ENCODE data around the gene S100PBP. TPM values are rescaled to one million over a fixed set of nuclear protein-coding genes. Genes with fewer than 3 reads are reported as not detected.
A peak's percentile ranks its signal among the peaks of the same experiment; 100 is the strongest.

Gene S100PBP
- total RNA-seq, 2 experiments from 2014 or later = 75.8 to 78.5 TPM

- Mint-ChIP-seq H3K4me3 (peak overlapping the region; percentile 97), H3K36me3 (peaks cover 24% of the 10 kb centered on the region), H3K27ac (peak overlapping the region; percentile 88), H3K9me3 (no peaks in the 10 kb centered on the region), H3K4me1 (peaks cover 35% of the 10 kb centered on the region), H3K27me3 (no peaks in the 10 kb centered on the region)
- POLR2A ChIA-PET = interaction anchor here (0.6 to 2.9 kb wide), 12 partner anchors 10 to 532 kb away, joined by 3 to 11 read pairs (median 4); partner anchors contain the start of genes RBBP4 and ZBTB8OS
- ATAC-seq (ENCODE audit: low read depth) (peak; percentile 5), DNase-seq (peak; percentile 72)
Observed at GRCh38 chr1:32817815-32818786, 648 bp downstream of the S100PBP start.

- H3K27me3 Mint-ChIP-seq = no peaks in the 10 kb centered on the region
- DNase-seq (no peak), ATAC-seq (ENCODE audit: low read depth) (peak; percentile 23)
- H3K4me1 Mint-ChIP-seq = peaks cover 27% of the 10 kb centered on the region
- peaks cover 18% of the 10 kb centered on the region for H3K36me3 Mint-ChIP-seq
- POLR2A ChIA-PET = interaction anchor here (0.9 to 1.5 kb wide), 4 partner anchors 9 to 280 kb away, joined by 3 to 5 read pairs (median 4); no protein-coding TSS in a partner anchor
- peak overlapping the region; percentile 97 for H3K4me3 Mint-ChIP-seq
- peak overlapping the region; percentile 88 for H3K27ac Mint-ChIP-seq
- H3K9me3 Mint-ChIP-seq = no peaks in the 10 kb centered on the region
Observed at GRCh38 chr1:32818804-32819541, 1.5 kb downstream of the S100PBP start.

GRCh38 chr1:32825181-32825580 lies 7.7 kb downstream of the S100PBP start:
- Mint-ChIP-seq H3K9me3 (no peaks in the 10 kb centered on the region), H3K27me3 (no peaks in the 10 kb centered on the region), H3K4me3 (no peak overlapping the region), H3K4me1 (peaks cover 11% of the 10 kb centered on the region), H3K27ac (no peak overlapping the region), H3K36me3 (peaks cover 30% of the 10 kb centered on the region)
- no peak for DNase-seq
- POLR2A ChIA-PET = no interaction called here
- ATAC-seq (ENCODE audit: low read depth) = no peak

GRCh38 chr1:32828341-32828740 lies 10.9 kb downstream of the S100PBP start:
- H3K4me3 Mint-ChIP-seq = no peak overlapping the region
- DNase-seq (no peak), ATAC-seq (ENCODE audit: low read depth) (no peak)
- H3K4me1 Mint-ChIP-seq = peaks cover 7% of the 10 kb centered on the region
- H3K9me3 Mint-ChIP-seq = no peaks in the 10 kb centered on the region
- peaks cover 41% of the 10 kb centered on the region for H3K36me3 Mint-ChIP-seq
- H3K27me3 Mint-ChIP-seq = no peaks in the 10 kb centered on the region
- H3K27ac Mint-ChIP-seq = no peak overlapping the region
- POLR2A ChIA-PET = interaction anchor here (1.0 kb wide), 1 partner anchor 10 kb away, joined by 3 read pairs; no protein-coding TSS in a partner anchor

- H3K4me1 Mint-ChIP-seq = peaks cover 7% of the 10 kb centered on the region
- POLR2A ChIA-PET = interaction anchor here (2.0 kb wide), 1 partner anchor 13 kb away, joined by 6 read pairs; the partner anchor contains the start of genes S100PBP and YARS1
- H3K27me3 Mint-ChIP-seq = no peaks in the 10 kb centered on the region
- no peak for ATAC-seq (ENCODE audit: low read depth)
- H3K27ac Mint-ChIP-seq = no peak overlapping the region
- H3K4me3 Mint-ChIP-seq = no peak overlapping the region
- H3K9me3 Mint-ChIP-seq = no peaks in the 10 kb centered on the region
- DNase-seq = no peak
- peaks cover 47% of the 10 kb centered on the region for H3K36me3 Mint-ChIP-seq
Observed at GRCh38 chr1:32830092-32830852, 12.8 kb downstream of the S100PBP start.

GRCh38 chr1:32831878-32832277 lies 14.4 kb downstream of the S100PBP start:
- POLR2A ChIA-PET = no interaction called here
- Mint-ChIP-seq H3K36me3 (peaks cover 46% of the 10 kb centered on the region), H3K27ac (no peak overlapping the region)

GRCh38 chr1:32848354-32849063 lies 31.1 kb downstream of the S100PBP start:
- H3K27ac Mint-ChIP-seq = no peak overlapping the region
- DNase-seq (no peak), ATAC-seq (ENCODE audit: low read depth) (no peak)
- POLR2A ChIA-PET = no interaction called here
- peaks cover 29% of the 10 kb centered on the region for H3K36me3 Mint-ChIP-seq
- H3K27me3 Mint-ChIP-seq = no peaks in the 10 kb centered on the region
- no peaks in the 10 kb centered on the region for H3K4me1 Mint-ChIP-seq
- no peak overlapping the region for H3K4me3 Mint-ChIP-seq
- H3K9me3 Mint-ChIP-seq = no peaks in the 10 kb centered on the region

More at GRCh38 chr1:32831878-32832277, 14.4 kb downstream of the S100PBP start:
- H3K9me3 Mint-ChIP-seq = no peaks in the 10 kb centered on the region
- H3K4me1 Mint-ChIP-seq = peaks cover 7% of the 10 kb centered on the region
- ATAC-seq (ENCODE audit: low read depth) = no peak
- H3K27me3 Mint-ChIP-seq = no peaks in the 10 kb centered on the region
- no peak for DNase-seq
- no peak overlapping the region for H3K4me3 Mint-ChIP-seq

- no peak for ATAC-seq (ENCODE audit: low read depth)
- no peak for DNase-seq
- Mint-ChIP-seq H3K27ac (no peak overlapping the region), H3K27me3 (no peaks in the 10 kb centered on the region), H3K4me1 (no peaks in the 10 kb centered on the region), H3K9me3 (no peaks in the 10 kb centered on the region), H3K36me3 (peaks cover 26% of the 10 kb centered on the region), H3K4me3 (no peak overlapping the region)
- POLR2A ChIA-PET = no interaction called here
Observed at GRCh38 chr1:32855861-32856617, 38.6 kb downstream of the S100PBP start.

- H3K36me3 Mint-ChIP-seq = peaks cover 34% of the 10 kb centered on the region
- H3K4me1 Mint-ChIP-seq = no peaks in the 10 kb centered on the region
- no peak for DNase-seq
- POLR2A ChIA-PET = no interaction called here
- no peaks in the 10 kb centered on the region for H3K27me3 Mint-ChIP-seq
- H3K9me3 Mint-ChIP-seq = no peaks in the 10 kb centered on the region
- H3K4me3 Mint-ChIP-seq = no peak overlapping the region
- H3K27ac Mint-ChIP-seq = no peak overlapping the region
- no peak for ATAC-seq (ENCODE audit: low read depth)
Observed at GRCh38 chr1:32858136-32858535, 40.7 kb downstream of the S100PBP start.

GRCh38 chr1:32858791-32859190 lies 41.3 kb downstream of the S100PBP start:
- Mint-ChIP-seq H3K27ac (no peak overlapping the region), H3K4me3 (no peak overlapping the region), H3K4me1 (no peaks in the 10 kb centered on the region), H3K36me3 (peaks cover 30% of the 10 kb centered on the region), H3K27me3 (no peaks in the 10 kb centered on the region), H3K9me3 (no peaks in the 10 kb centered on the region)
- POLR2A ChIA-PET = no interaction called here
- DNase-seq (no peak), ATAC-seq (ENCODE audit: low read depth) (no peak)

GRCh38 chr1:32859915-32860314 lies 42.5 kb downstream of the S100PBP start:
- H3K27ac Mint-ChIP-seq = no peak overlapping the region
- no peaks in the 10 kb centered on the region for H3K4me1 Mint-ChIP-seq
- POLR2A ChIA-PET = no interaction called here
- DNase-seq (no peak), ATAC-seq (ENCODE audit: low read depth) (no peak)
- peaks cover 27% of the 10 kb centered on the region for H3K36me3 Mint-ChIP-seq
- no peak overlapping the region for H3K4me3 Mint-ChIP-seq
- no peaks in the 10 kb centered on the region for H3K27me3 Mint-ChIP-seq
- H3K9me3 Mint-ChIP-seq = no peaks in the 10 kb centered on the region

- DNase-seq = no peak
- POLR2A ChIA-PET = no interaction called here
- ATAC-seq (ENCODE audit: low read depth) = no peak
- H3K27me3 Mint-ChIP-seq = no peaks in the 10 kb centered on the region
- no peaks in the 10 kb centered on the region for H3K9me3 Mint-ChIP-seq
- H3K36me3 Mint-ChIP-seq = peaks cover 27% of the 10 kb centered on the region
- H3K4me1 Mint-ChIP-seq = no peaks in the 10 kb centered on the region
- H3K4me3 Mint-ChIP-seq = no peak overlapping the region
- H3K27ac Mint-ChIP-seq = no peak overlapping the region
Observed at GRCh38 chr1:32860566-32860965, 43.1 kb downstream of the S100PBP start.
